PC-3 (cell line): ENCODE data around the gene JPH3. TPM values are rescaled to one million over a fixed set of nuclear protein-coding genes. Genes with fewer than 3 reads are reported as not detected.

ENCODE experiments used
- ATAC-seq: fragments of 200-7000 bp; cut with Tn5 transposase; 2 replicates; pipeline ENCODE4 v1.9.1; 2020; ENCODE audit warnings: mild to moderate bottlenecking, moderate library complexity
- BruUV-seq: library from RNA; stranded (reverse); fragments of 400-500 nt; replicated peaks from 2 replicates; lab custom pipeline; 2021; lab: Mats Ljungman, UMichigan
- CTCF ChIA-PET: fragments of 300-600 bp; sonication (Branson Sonifier 250); formaldehyde crosslinking; loops from one replicate; lab custom pipeline; 2022; ENCODE audit warnings: antibody characterized with exemption; lab: Charles Lee
- POLR2A ChIA-PET: fragments of 300-600 bp; sonication (Branson Sonifier 250); formaldehyde crosslinking; loops from one replicate; lab custom pipeline; 2022; ENCODE audit warnings: antibody characterized with exemption; ENCODE audit not compliant: unreplicated experiment; lab: Charles Lee
- DNase-seq: peaks from one replicate; pipeline ENCODE4 v3.0.0-alpha.2; 2015
- H2AFZ ChIP-seq: fragments of 300-600 bp; sonication (generic); 2 replicates; pipeline ENCODE4 v1.6.0; 2016; ENCODE audit warnings: antibody characterized with exemption, low read length
- H3F3A ChIP-seq: fragments of 300-600 bp; sonication (generic); one replicate; pipeline ENCODE4 v1.6.0; 2017; ENCODE audit warnings: antibody characterized with exemption, low read length, control low read depth, mild to moderate bottlenecking; ENCODE audit not compliant: unreplicated experiment
- H3K27ac ChIP-seq: fragments of 300-600 bp; sonication (generic); 2 replicates; pipeline ENCODE4 v1.5.1; 2016; ENCODE audit warnings: mild to moderate bottlenecking, low read length
- H3K27me3 ChIP-seq: fragments of 300-600 bp; sonication (generic); 2 replicates; pipeline ENCODE4 v1.6.1; 2016; ENCODE audit warnings: low read length, mixed read lengths
- H3K36me3 ChIP-seq: fragments of 300-600 bp; sonication (generic); 2 replicates; pipeline ENCODE4 v1.6.1; 2016; ENCODE audit warnings: low read depth, mixed run types, low read length, mixed read lengths
- H3K4me1 ChIP-seq: fragments of 300-600 bp; sonication (generic); 2 replicates; pipeline ENCODE4 v1.5.1; 2016; ENCODE audit warnings: low read length; ENCODE audit not compliant: insufficient read depth
- H3K4me2 ChIP-seq: fragments of 300-600 bp; sonication (generic); 2 replicates; pipeline ENCODE4 v1.6.0; 2016; ENCODE audit warnings: low read length
- H3K4me3 ChIP-seq: fragments of 300-600 bp; sonication (generic); 2 replicates; pipeline ENCODE4 v1.5.1; 2016; ENCODE audit warnings: mild to moderate bottlenecking, low read length, mixed read lengths
- H3K79me2 ChIP-seq: fragments of 300-600 bp; sonication (generic); 2 replicates; pipeline ENCODE4 v1.6.1; 2017; ENCODE audit warnings: low read length, mixed read lengths
- H3K9ac ChIP-seq: fragments of 300-600 bp; sonication (generic); 2 replicates; pipeline ENCODE4 v1.6.0; 2016; ENCODE audit warnings: mild to moderate bottlenecking, low read length
- H3K9me2 ChIP-seq: fragments of 300-600 bp; sonication (generic); replicated peaks from 2 replicates; pipeline ENCODE4 v1.6.1; 2016; ENCODE audit warnings: mixed run types, low read length, mixed read lengths
- H3K9me3 ChIP-seq: fragments of 300-600 bp; sonication (generic); 2 replicates; pipeline ENCODE4 v1.6.1; 2016; ENCODE audit warnings: low read length, mixed read lengths
- H4K20me1 ChIP-seq: fragments of 300-600 bp; sonication (generic); 2 replicates; pipeline ENCODE4 v1.6.1; 2016; ENCODE audit warnings: low read length, mixed read lengths
- CTCF ChIP-seq: fragments of 300-600 bp; sonication (generic); conservative IDR thresholded peaks from 2 replicates; pipeline ENCODE4 v1.5.1; 2017; ENCODE audit warnings: antibody characterized with exemption, low read depth, mild to moderate bottlenecking, low read length
- EZH2 ChIP-seq: fragments of 300-600 bp; sonication (generic); IDR thresholded peaks from one replicate; pipeline ENCODE4 v1.6.1; 2017; ENCODE audit warnings: antibody characterized with exemption, mild to moderate bottlenecking, low read length; ENCODE audit not compliant: unreplicated experiment
- EZH2phosphoT487 ChIP-seq: fragments of 300-600 bp; sonication (generic); IDR thresholded peaks from 2 replicates; pipeline ENCODE4 v1.6.1; 2018; ENCODE audit warnings: mild to moderate bottlenecking, antibody characterized with exemption, low read length, borderline replicate concordance
- intact Hi-C: fragments of 100-400 bp; cut with micrococcal nuclease; formaldehyde crosslinking; loops from 2 replicates; pipeline ENCODE4 v1.9.0; 2023
- total RNA-seq: library from RNA; depleted of rRNA; stranded (reverse); fragments of >200 nt; gene quantifications from 2 replicates; pipeline ENCODE4 v1.2.3, GENCODE V29; 2014

Gene JPH3
- total RNA-seq, 1 experiment from 2014 or later = not detected

DNA sequence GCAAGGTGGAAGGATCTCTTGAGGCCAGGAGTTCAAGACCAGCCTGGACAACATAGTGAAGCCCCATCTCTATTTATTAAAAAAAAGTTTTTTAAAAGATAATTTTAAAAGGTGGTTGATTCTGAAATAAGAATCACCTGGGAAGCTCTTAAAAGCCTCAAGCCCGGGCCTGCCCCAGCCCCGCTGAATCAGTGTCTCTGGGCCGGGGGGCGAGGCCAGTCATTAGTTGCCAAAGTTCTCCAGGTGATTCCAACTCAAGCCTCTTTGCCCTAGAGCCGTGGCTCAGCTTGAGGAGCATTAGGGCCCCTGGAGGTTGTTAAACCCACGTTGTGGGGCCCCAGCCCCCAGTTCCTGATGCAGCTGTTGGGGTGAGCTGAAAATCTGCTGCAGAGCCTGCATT, 24.6 kb downstream of the JPH3 start:
- BruUV-seq = no TSS peak
- POLR2A ChIA-PET = no interaction called here
- Histone ChIP-seq H3K27ac (no peak overlapping the region), H3K27me3 (peaks cover 8% of the 10 kb centered on the region; the same call in 1 of the 2 replicates), H3K9me3 (no peaks in the 10 kb centered on the region), H3K4me2 (no peak overlapping the region), H3K4me1 (0 out of 2 replicates have a peak, but pooled peaks cover 4% of the 10 kb centered on the region), H3K9ac (no peak overlapping the region), H3K36me3 (no peaks in the 10 kb centered on the region), H4K20me1 (no peaks in the 10 kb centered on the region), H3K79me2 (no peaks in the 10 kb centered on the region), H3K9me2 (no peaks in the 10 kb centered on the region), H3F3A (no peaks in the 10 kb centered on the region), H3K4me3 (no peak overlapping the region), H2AFZ (no peak overlapping the region)
- ATAC-seq = no peak
- TF ChIP-seq EZH2phosphoT487 = no peak
- TF ChIP-seq EZH2 = no peak
- no peak for TF ChIP-seq CTCF
- CTCF ChIA-PET = no interaction called here
- DNase-seq = no peak
- intact Hi-C loops = no loop called here

DNA sequence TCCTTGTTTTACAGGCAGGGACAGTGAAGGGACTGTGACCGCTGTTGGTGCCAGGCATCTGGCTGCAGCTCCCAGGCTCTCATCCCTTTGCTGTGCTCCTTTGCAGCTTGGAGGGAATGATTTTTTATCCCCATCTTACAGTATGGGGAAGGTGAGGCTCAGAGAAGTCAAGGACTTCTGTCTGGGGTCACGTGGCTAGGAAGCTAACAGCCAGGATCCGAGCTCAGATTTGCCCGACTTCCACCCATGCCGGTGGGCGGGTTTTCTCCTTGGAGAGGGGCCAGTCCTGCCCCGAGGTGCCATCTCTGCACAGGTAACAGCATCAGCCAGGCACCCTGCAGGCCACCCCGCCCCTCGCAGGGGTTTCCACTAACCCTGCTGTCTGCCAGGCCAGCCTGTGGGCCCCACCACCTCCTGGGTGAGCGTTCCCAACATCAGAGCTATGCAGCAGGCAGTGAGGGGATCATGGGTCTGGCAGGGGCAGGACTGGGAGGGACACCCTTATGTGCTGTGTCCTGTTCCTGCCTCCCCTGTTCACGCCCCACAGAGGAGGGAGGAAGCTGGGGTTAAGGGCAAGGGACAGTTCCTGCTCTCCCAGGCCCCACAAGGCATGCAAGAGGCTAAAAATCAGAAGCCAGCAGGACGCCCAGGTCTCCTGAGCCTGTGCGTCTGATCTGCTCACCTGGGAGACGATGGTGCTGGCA, 25.4 kb downstream of the JPH3 start:
- Histone ChIP-seq H3K79me2 (no peaks in the 10 kb centered on the region), H3K9me2 (no peaks in the 10 kb centered on the region), H3K27ac (no peak overlapping the region), H4K20me1 (no peaks in the 10 kb centered on the region), H3K9ac (no peak overlapping the region), H3K4me2 (no peak overlapping the region), H3K27me3 (peaks cover 8% of the 10 kb centered on the region; the same call in 1 of the 2 replicates), H3K36me3 (no peaks in the 10 kb centered on the region), H3F3A (no peaks in the 10 kb centered on the region), H3K9me3 (no peaks in the 10 kb centered on the region), H3K4me1 (0 out of 2 replicates have a peak, but pooled peaks cover 4% of the 10 kb centered on the region), H3K4me3 (no peak overlapping the region), H2AFZ (no peak overlapping the region)
- TF ChIP-seq EZH2phosphoT487 (no peak), EZH2 (no peak), CTCF (no peak)
- CTCF ChIA-PET = no interaction called here
- intact Hi-C loops = no loop called here
- POLR2A ChIA-PET = no interaction called here
- no peak for ATAC-seq
- no peak for DNase-seq
- BruUV-seq = no TSS peak

DNA sequence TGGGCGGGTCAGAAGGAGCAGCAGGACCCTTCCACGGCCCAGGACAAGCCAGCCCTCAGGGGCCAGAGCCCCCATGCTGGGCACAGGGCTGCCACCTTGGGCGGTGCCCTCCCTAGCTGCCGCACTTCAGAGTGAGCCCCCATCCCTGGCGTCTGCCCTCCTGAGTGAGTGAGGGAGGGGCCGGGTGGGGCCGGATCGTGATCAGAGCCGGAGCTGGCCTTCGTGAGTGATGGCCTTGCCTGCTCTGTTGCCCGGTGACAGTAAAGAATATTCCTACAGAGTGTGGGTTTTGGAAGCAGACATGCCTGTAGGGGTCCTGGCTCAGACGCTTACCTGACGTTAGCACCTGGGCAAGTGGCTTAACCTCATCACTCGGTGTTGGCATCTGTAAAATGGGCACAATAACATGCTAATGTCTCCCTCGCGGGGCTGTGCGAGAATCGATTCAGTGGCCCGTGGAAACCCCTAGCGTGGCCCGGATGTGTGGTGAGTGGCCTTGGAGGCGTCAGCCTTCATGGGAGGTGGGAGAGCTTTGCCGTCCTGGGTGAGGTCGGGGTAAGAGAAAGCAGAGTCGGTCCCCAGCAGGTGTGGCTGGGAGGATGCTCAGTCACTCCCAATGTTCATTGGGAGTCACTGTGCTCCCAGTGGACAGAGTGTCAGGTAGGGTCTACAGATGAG, 26.1 kb downstream of the JPH3 start:
- Histone ChIP-seq H3K9ac (no peak overlapping the region), H3K4me1 (0 out of 2 replicates have a peak, but pooled peaks cover 4% of the 10 kb centered on the region), H3K4me2 (no peak overlapping the region), H3K36me3 (no peaks in the 10 kb centered on the region), H3K9me3 (no peaks in the 10 kb centered on the region), H2AFZ (no peak overlapping the region), H3K9me2 (no peaks in the 10 kb centered on the region), H3K27ac (no peak overlapping the region), H3F3A (no peaks in the 10 kb centered on the region), H3K27me3 (peaks cover 8% of the 10 kb centered on the region; the same call in 1 of the 2 replicates), H3K79me2 (no peaks in the 10 kb centered on the region), H3K4me3 (no peak overlapping the region), H4K20me1 (no peaks in the 10 kb centered on the region)
- intact Hi-C loops = no loop called here
- no peak for TF ChIP-seq CTCF
- TF ChIP-seq EZH2 = no peak
- no peak for TF ChIP-seq EZH2phosphoT487
- no peak for ATAC-seq
- BruUV-seq = no TSS peak
- ChIA-PET POLR2A (no interaction called here), CTCF (no interaction called here)
- DNase-seq = no peak
